Left lobe of liver (tissue), 2 donors: ENCODE results near the gene SLC5A2. TPM values are rescaled to one million over a fixed set of nuclear protein-coding genes. Genes with fewer than 3 reads are reported as not detected.
"Not testable (repeated sequence)": the region's sequence is repeated elsewhere in the genome, so short reads cannot be mapped to it uniquely, and the experiment has no call there.

Experiments
- ATAC-seq: fragments of 200-7000 bp; cut with Tn5 transposase; one replicate; pipeline ENCODE4 v1.9.1; 2020; ENCODE audit warnings: mild to moderate bottlenecking, moderate library complexity
- DNase-seq: peaks from one replicate; pipeline ENCODE4 v3.0.0-alpha.2; 2020; ENCODE audit warnings: low spot score
- total RNA-seq: library from RNA; stranded (reverse); gene quantifications from one replicate; pipeline ENCODE4 v1.2.1, GENCODE V29; 2021
- donor health status: DM: no; HTN: no; CAD: no; lungs with moderate emphysema.
- donor health status: DM: no; HTN: yes; CAD: no.

The SLC5A2 gene
- total RNA-seq, 1 donor from 2014 or later: 0.15 TPM

- not testable (repeated sequence) for DNase-seq, ATAC-seq
Observed at GRCh38 chr16:31523768-31524167, 40.8 kb downstream of the SLC5A2 start.

GRCh38 chr16:31525113-31525512, 42.2 kb downstream of the SLC5A2 start:
- DNase-seq (no peak), ATAC-seq (no peak)

- no peak for DNase-seq
- ATAC-seq: no peak
Observed at GRCh38 chr16:31527734-31528274, 44.9 kb downstream of the SLC5A2 start, which contains the start of gene AHSP. Gene AHSP (plus strand): TSS chr16:31527900. CDS start chr16:31528140, 240 bp downstream.

- no peak for ATAC-seq
- DNase-seq: no peak
Observed at GRCh38 chr16:31528523-31529107, 45.7 kb downstream of the SLC5A2 start.

- no peak for ATAC-seq
- no peak for DNase-seq
Observed at GRCh38 chr16:31529108-31529936, 46.4 kb downstream of the SLC5A2 start.

- DNase-seq (no peak), ATAC-seq (no peak)
Observed at GRCh38 chr16:31529937-31530312, 47.0 kb downstream of the SLC5A2 start.

GRCh38 chr16:31530405-31530804, 47.5 kb downstream of the SLC5A2 start:
- ATAC-seq (no peak), DNase-seq (no peak)

- ATAC-seq: no peak
- no peak for DNase-seq
Observed at GRCh38 chr16:31531096-31531495, 48.2 kb downstream of the SLC5A2 start.

GRCh38 chr16:31532120-31532519, 49.2 kb downstream of the SLC5A2 start:
- DNase-seq (no peak), ATAC-seq (no peak)

GRCh38 chr16:31532896-31533295, 50.0 kb downstream of the SLC5A2 start:
- DNase-seq: no peak
- no peak for ATAC-seq

GRCh38 chr16:31535737-31536136, 52.8 kb downstream of the SLC5A2 start:
- ATAC-seq: no peak

GRCh38 chr16:31536804-31537361, 54.0 kb downstream of the SLC5A2 start:
- DNase-seq (no peak), ATAC-seq (no peak)

More at GRCh38 chr16:31535737-31536136, 52.8 kb downstream of the SLC5A2 start:
- no peak for DNase-seq

GRCh38 chr16:31537362-31538242, 54.7 kb downstream of the SLC5A2 start:
- ATAC-seq: no peak
- no peak for DNase-seq

GRCh38 chr16:31538243-31538598, 55.3 kb downstream of the SLC5A2 start:
- ATAC-seq, DNase-seq: not testable (repeated sequence)

- not testable (repeated sequence) for ATAC-seq, DNase-seq
Observed at GRCh38 chr16:31539762-31540161, 56.8 kb downstream of the SLC5A2 start.

Other genes with a start within 250 kb of the SLC5A2 start
- 4.3 TPM for gene ITGAM, start 223.1 kb upstream of the SLC5A2 start, total RNA-seq
- gene ITGAX, start 127.9 kb upstream of the SLC5A2 start, total RNA-seq: 1.8 TPM
- gene ITGAD, start 89.8 kb upstream of the SLC5A2 start, total RNA-seq: 0.70 TPM
- 3.1 TPM for gene COX6A2, start 54.8 kb upstream of the SLC5A2 start, total RNA-seq
- 0.65 TPM for gene ZNF843, start 40.3 kb upstream of the SLC5A2 start, total RNA-seq
- gene ARMC5, start 23.6 kb upstream of the SLC5A2 start, total RNA-seq: 25.1 TPM
- gene TGFB1I1, start 11.0 kb upstream of the SLC5A2 start, total RNA-seq: 3.1 TPM
- gene RUSF1, start 25.3 kb downstream of the SLC5A2 start, total RNA-seq: 63.1 TPM
- gene AHSP, start 44.8 kb downstream of the SLC5A2 start, total RNA-seq: 0.83 TPM